HS-27A (cell line): Measurements from ENCODE around the gene USO1.

Experiments used
- DNase-seq: peaks from one replicate; pipeline ENCODE4 v3.0.0-alpha.2; 2012; ENCODE audit warnings: low read depth, missing footprints

Gene USO1

DNA sequence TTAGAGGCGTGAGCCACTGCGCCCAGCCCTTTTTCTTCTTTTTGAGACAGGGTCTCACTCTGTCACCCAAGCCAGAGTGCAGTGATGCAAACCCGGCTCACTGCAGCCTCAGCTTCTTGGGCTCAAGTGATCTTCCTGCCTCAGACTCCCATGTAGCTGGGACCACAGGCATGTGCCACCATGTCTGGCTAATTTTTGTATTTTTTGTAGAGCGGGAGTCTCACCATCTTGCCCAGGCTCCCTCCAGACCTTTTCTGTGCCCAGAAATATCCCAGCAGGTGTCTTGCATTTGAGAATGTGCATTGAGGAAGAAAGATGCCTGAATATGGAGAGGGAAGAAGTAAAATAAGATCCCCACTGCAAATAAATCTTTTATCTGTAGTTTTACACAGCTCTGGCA lies 119.2 kb downstream of the USO1 start:
- DNase-seq = no peak

DNA sequence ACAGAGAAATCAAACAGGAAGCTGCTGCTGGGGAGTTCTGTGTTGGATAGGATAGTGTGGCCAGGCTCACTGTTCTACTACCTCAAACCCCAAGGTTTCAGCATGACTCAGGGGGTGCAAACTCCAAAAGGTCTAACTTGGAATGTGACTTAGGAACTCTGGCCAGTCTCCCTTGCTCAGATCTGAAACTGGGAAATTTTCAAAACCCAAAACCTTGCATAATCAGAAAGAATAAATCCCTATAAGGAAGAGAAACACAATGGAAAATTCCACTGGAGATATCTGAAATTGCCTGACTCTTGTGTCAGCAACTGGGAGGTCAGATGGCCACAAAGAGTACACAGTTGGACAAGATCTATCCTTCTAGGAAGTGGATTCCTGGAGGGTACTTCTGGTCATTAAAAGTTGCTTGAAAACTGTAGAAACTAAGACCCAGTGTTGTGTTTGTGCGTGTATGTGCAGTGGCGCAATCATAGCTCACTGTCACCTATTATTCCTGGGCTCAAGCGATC lies 119.8 kb downstream of the USO1 start:
- peak; percentile 84 for DNase-seq

DNA sequence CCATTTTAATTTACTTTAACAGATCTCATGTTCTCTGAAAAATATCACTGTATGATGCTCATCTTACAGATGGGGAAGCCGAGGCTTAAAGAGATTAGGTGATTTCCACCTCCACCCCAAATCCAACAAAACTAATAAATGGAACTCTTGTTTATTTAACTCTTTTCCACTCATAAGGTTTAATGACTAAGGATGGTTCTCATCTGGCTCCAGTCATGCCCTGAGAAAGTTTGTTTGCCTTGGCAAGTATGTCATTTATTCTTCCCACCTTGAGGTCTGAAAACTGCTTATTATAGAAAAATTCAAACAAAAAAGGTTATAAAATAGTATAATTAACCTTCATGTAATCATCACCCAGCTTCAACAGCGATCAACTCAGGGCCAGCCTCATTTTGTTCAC lies 121.6 kb downstream of the USO1 start:
- no peak for DNase-seq

DNA sequence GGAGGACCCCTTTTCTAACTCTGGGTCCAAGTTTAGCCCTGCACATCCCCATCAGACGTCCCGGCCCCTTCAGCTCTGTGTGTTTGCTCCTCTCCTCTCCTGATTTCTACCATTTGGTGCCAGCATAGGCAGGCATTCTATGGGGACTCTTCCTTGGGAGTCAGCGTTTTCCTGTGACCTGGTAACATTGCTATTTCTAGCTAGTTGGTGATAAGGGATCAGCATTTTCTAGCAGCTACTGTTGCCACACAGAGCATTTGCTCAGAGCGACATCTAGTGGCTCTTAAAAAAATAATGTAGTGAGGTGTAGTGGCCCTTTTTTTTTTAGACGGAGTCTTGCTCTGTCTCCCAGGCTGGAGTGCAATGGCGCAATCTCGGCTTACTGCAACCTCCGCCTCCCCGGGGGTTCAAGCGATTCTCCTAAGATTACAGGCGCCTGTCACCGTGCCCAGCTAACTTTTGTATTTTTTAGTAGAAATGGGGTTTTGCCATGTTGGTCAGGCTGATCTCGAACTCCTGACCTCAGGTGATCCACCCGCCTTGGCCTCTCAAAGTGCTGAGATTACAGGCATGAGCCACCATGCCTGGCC lies 123.9 kb downstream of the USO1 start:
- DNase-seq = peak; percentile 75

DNA sequence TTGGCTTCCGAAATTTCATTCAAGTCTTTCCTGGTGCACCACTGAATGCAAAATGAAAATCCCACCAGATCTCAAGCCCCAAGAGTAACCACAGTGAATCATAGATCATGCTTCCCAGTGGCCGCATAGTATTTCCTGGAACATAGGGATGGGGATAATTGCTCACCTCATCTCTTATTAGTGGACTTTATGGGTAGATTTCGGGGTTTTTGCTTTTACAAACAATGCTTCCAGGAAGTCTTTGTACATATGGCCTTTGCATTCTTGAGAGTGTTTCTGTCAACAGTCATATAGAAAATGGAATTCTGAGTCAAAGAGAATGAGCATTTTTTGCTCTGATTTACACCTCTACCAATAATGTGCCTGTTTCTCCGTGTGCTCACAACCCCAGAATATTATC lies 124.5 kb downstream of the USO1 start:
- no peak for DNase-seq

DNA sequence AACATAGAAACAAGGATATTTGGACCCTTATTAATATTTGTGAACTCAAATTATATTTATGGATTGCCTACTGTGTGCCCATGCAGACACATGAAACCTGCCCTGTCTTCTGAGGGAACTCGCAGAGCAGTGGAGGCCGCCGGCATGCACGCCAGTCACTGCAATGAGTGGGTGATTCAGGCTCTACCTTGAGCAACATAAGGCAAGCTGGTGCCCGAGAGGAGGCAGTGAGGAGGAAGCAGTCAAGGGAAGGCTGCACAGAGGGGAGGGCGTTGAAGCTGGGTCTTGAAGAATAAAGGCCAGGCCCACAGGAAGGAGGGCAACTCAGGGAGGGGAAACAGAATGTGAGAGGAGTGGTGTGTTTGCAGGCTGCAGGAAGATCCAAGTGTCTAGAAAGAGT lies 125.1 kb downstream of the USO1 start:
- no peak for DNase-seq

DNA sequence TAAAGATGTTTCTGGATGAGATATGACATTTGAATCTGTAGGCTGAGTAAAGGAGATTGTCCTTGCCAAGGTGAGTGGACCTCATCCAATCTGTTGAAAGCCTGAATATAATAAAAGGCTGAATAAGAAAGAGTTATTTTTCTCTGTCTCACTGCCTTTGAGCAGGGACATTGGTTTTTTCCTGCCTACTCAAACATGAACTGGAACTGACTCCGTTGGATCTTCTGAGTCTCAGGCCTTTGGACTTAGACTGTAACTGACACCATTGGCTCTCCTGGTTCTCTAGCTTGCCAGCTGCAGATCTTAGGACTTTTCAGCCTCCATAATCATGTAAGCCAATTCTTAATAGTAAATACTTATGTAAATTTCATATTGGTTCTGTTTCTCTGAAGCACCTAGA lies 134.3 kb downstream of the USO1 start:
- no peak for DNase-seq

DNA sequence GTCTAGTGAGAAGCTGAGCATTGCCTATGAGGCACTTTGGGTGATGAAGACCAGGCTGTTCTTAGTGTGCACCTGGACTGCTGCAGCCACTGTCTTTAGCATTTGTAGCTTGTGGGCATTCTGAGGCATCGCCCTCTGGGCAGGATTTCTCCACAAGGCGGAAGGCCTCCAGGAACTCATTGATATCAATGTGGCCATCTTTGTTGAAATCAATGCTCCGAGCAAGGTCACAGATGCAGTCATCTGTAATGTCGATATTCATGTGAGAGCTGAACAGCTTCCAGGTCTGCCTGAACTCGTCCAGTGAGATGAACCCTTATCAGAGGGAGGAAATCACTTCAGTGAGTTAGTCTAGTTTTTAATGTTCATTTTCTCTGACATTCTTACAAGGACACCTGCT lies 136.2 kb downstream of the USO1 start:
- DNase-seq = no peak
